Tibial nerve (tissue), 4 donors: Measurements from ENCODE around the gene LIPG.

Source experiments
- CTCF ChIP-seq, 5 experiments: fragments of 200-600 bp in 3 of 5; fragments of 450-650 bp in 2 of 5; sonication (generic) in 3 of 5; IDR thresholded peaks; one replicate each; pipeline ENCODE4 v1.5.1; 2016 to 2019; ENCODE audit warnings: antibody characterized with exemption in 5 of 5, mild to moderate bottlenecking in 3 of 5, moderate library complexity in 2 of 5
- EP300 ChIP-seq, 2 donors: sonication (generic); formaldehyde crosslinking; IDR thresholded peaks; one replicate each; pipeline ENCODE4 v1.6.1; 2017; ENCODE audit warnings: antibody characterized with exemption in 2 of 2, mild to moderate bottlenecking in 1 of 2

DNA sequence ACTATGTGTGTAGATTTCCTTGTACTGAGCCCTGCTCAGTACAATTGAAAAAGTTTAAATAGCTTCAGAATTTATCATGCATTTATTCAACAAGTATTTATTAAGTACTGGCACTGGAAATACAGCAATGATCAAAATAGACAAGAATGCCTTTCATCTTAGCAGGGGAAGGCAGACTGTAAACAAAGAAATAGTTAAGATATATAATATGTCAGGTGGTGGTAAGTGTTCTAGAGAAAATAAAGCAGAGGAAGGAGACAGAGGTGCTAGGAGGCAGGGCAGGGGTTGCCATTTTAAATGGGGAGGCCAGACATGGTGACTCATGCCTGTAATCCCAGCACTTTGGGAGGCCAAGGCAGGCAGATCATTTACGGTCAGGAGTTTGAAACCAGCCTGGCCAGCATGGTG is 13.6 kb upstream of the LIPG start:
- TF ChIP-seq CTCF (IDR thresholded peaks at IDR 0.05): no peak
- no peak for TF ChIP-seq EP300 (IDR thresholded peaks at IDR 0.05)
